ENCODE measurements around the gene CHCHD10. TPM values are rescaled to one million over a fixed set of nuclear protein-coding genes. Genes with fewer than 3 reads are reported as not detected.

The CHCHD10 gene
- total and polyA plus RNA-seq, 2 of the 13 experiments (the other 11 are each of a cell fraction or from before 2014, with no cell fraction given) = 37.0 to 62.8 TPM

GRCh38 chr22:23786752-23787599 is 19.2 kb upstream of the CHCHD10 start, which contains the start of gene SMARCB1 (continued):
- TF ChIP-seq TRAFD1 (CRISPR knock-in tag; IDR thresholded peaks at IDR 0.05; ENCODE audit: borderline replicate concordance) (no peak), ZZZ3 (CRISPR knock-in tag; IDR thresholded peaks at IDR 0.05; ENCODE audit: borderline replicate concordance) (no peak), JUNB (CRISPR knock-in tag; IDR thresholded peaks at IDR 0.05; ENCODE audit: borderline replicate concordance) (no peak), HNRNPK (IDR thresholded peaks at IDR 0.05; ENCODE audit: low read depth, low read length, poor library complexity, severe bottlenecking) (peak; percentile 27), ZNF597 (CRISPR knock-in tag; IDR thresholded peaks at IDR 0.05) (no peak), ZNF776 (CRISPR knock-in tag; IDR thresholded peaks at IDR 0.05) (0 out of 2 replicates have a peak, but pooled peaks have one; percentile 65), SAP130 (CRISPR knock-in tag; IDR thresholded peaks at IDR 0.05; ENCODE audit: low read depth) (peak; percentile 57), SOX5 (CRISPR knock-in tag; IDR thresholded peaks at IDR 0.05; ENCODE audit: borderline replicate concordance) (no peak), PAWR (CRISPR knock-in tag; IDR thresholded peaks at IDR 0.05; ENCODE audit: borderline replicate concordance) (no peak), TFDP2 (CRISPR knock-in tag; IDR thresholded peaks at IDR 0.05) (no peak), ZNF382 (CRISPR knock-in tag; IDR thresholded peaks at IDR 0.05; ENCODE audit: borderline replicate concordance) (no peak), ISX (CRISPR knock-in tag; conservative IDR thresholded peaks at IDR 0.05) (no peak), CREB1 (IDR thresholded peaks at IDR 0.05) (no peak), CREB1 (CRISPR knock-in tag; IDR thresholded peaks at IDR 0.05) (no peak), ZBTB4 (CRISPR knock-in tag; IDR thresholded peaks at IDR 0.05; ENCODE audit: borderline replicate concordance) (no peak), ZSCAN20 (CRISPR knock-in tag; IDR thresholded peaks at IDR 0.05; ENCODE audit: borderline replicate concordance) (0 out of 2 replicates have a peak, but pooled peaks have one; percentile 85), KLF9 (CRISPR knock-in tag; IDR thresholded peaks at IDR 0.05; ENCODE audit: low read depth) (no peak), TAF15 (IDR thresholded peaks at IDR 0.05; ENCODE audit: low read depth, low read length, poor library complexity, severe bottlenecking) (peak; percentile 69), ZBTB1 (CRISPR knock-in tag; IDR thresholded peaks at IDR 0.05; ENCODE audit: borderline replicate concordance) (no peak), KAT7 (CRISPR knock-in tag; IDR thresholded peaks at IDR 0.05; ENCODE audit: borderline replicate concordance) (no peak), ZNF446 (CRISPR knock-in tag; IDR thresholded peaks at IDR 0.05) (peak; percentile 65; the same call in 1 of the 2 replicates)
